Suprapubic skin (tissue), 4 donors: ENCODE data around the gene TAS1R1. TPM values are rescaled to one million over a fixed set of nuclear protein-coding genes. Genes with fewer than 3 reads are reported as not detected.

Experiments used
- DNase-seq, 2 donors: peaks; one replicate each; pipeline ENCODE4 v3.0.0-alpha.2; 2019; ENCODE audit warnings: low spot score in 2 of 2
- H3K27ac ChIP-seq: fragments of 200-600 bp; sonication (generic); one replicate; pipeline ENCODE4 v1.5.1; 2019
- H3K27me3 ChIP-seq: fragments of 200-600 bp; sonication (generic); one replicate; pipeline ENCODE4 v1.5.1; 2019
- H3K36me3 ChIP-seq: fragments of 200-600 bp; sonication (generic); one replicate; pipeline ENCODE4 v1.5.1; 2019
- H3K4me1 ChIP-seq: fragments of 200-600 bp; sonication (generic); one replicate; pipeline ENCODE4 v1.5.1; 2019
- H3K4me3 ChIP-seq: fragments of 200-600 bp; sonication (generic); one replicate; pipeline ENCODE4 v1.5.1; 2019; ENCODE audit warnings: mild to moderate bottlenecking
- H3K9me3 ChIP-seq: fragments of 200-600 bp; sonication (generic); one replicate; pipeline ENCODE4 v1.5.1; 2019
- EP300 ChIP-seq: sonication (generic); formaldehyde crosslinking; IDR thresholded peaks from one replicate; pipeline ENCODE4 v1.6.1; 2017; ENCODE audit warnings: antibody characterized with exemption
- POLR2A ChIP-seq, 2 donors: fragments of 450-650 bp; IDR thresholded peaks; one replicate each; pipeline ENCODE4 v1.6.1; 2017; ENCODE audit warnings: antibody characterized with exemption in 2 of 2, mild to moderate bottlenecking in 2 of 2, moderate library complexity in 2 of 2
- POLR2AphosphoS5 ChIP-seq, 3 donors: sonication (generic); formaldehyde crosslinking; IDR thresholded peaks; one replicate each; pipeline ENCODE4 v1.6.1; 2017; ENCODE audit warnings: antibody characterized with exemption in 3 of 3
- WGBS: methylation state at CpG from one replicate; pipeline ENCODE4 v1.1.5; 2018; 5-methylcytosine and 5-hydroxymethylcytosine counted together
- total RNA-seq, 4 donors: library from RNA; depleted of rRNA; stranded (reverse); fragments of >200 nt; gene quantifications; one replicate each; pipeline ENCODE4 v1.1.0, GENCODE V29; 2016
- TF ChIP-seq, protein P1 (sequence below), 2 donors: fragments of 200-600 bp in 1 of 2; fragments of 450-650 bp in 1 of 2; sonication (generic) in 1 of 2; IDR thresholded peaks; one replicate each; pipeline ENCODE4 v1.5.1; 2016 to 2019; ENCODE audit warnings: antibody characterized with exemption in 2 of 2, mild to moderate bottlenecking in 1 of 2, moderate library complexity in 1 of 2

The TAS1R1 gene
- total RNA-seq, 4 donors from 2014 or later: 0.40 to 0.45 TPM; not detected in 2

- Histone ChIP-seq H3K4me3 (no peak overlapping the region), H3K9me3 (no peaks in the 10 kb centered on the region), H3K27me3 (no peaks in the 10 kb centered on the region), H3K27ac (no peak overlapping the region), H3K4me1 (peaks cover 20% of the 10 kb centered on the region), H3K36me3 (peaks cover 16% of the 10 kb centered on the region)
- TF ChIP-seq POLR2A (IDR thresholded peaks at IDR 0.05) (no peak), EP300 (no peak), POLR2AphosphoS5 (IDR thresholded peaks at IDR 0.05) (no peak)
- TF ChIP-seq, protein P1, sequence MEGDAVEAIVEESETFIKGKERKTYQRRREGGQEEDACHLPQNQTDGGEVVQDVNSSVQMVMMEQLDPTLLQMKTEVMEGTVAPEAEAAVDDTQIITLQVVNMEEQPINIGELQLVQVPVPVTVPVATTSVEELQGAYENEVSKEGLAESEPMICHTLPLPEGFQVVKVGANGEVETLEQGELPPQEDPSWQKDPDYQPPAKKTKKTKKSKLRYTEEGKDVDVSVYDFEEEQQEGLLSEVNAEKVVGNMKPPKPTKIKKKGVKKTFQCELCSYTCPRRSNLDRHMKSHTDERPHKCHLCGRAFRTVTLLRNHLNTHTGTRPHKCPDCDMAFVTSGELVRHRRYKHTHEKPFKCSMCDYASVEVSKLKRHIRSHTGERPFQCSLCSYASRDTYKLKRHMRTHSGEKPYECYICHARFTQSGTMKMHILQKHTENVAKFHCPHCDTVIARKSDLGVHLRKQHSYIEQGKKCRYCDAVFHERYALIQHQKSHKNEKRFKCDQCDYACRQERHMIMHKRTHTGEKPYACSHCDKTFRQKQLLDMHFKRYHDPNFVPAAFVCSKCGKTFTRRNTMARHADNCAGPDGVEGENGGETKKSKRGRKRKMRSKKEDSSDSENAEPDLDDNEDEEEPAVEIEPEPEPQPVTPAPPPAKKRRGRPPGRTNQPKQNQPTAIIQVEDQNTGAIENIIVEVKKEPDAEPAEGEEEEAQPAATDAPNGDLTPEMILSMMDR (IDR thresholded peaks at IDR 0.05): no peak
- 63% methylated on average over 5 of the region's 5 CpGs for WGBS
- DNase-seq: no peak
These were observed 33.6 kb upstream of the TAS1R1 start for GRCh38 chr1:6521536-6521935.

GRCh38 chr1:6523566-6523965 is 31.5 kb upstream of the TAS1R1 start:
- TF ChIP-seq, protein P1 (IDR thresholded peaks at IDR 0.05): peak in 1 of 2 donors; percentile 23
- no peak for TF ChIP-seq POLR2AphosphoS5 (IDR thresholded peaks at IDR 0.05)
- DNase-seq: no peak
- 33% methylated on average over 6 of the region's 6 CpGs for WGBS
- Histone ChIP-seq H3K9me3 (no peaks in the 10 kb centered on the region), H3K4me1 (peaks cover 20% of the 10 kb centered on the region), H3K4me3 (no peak overlapping the region), H3K27me3 (no peaks in the 10 kb centered on the region), H3K27ac (no peak overlapping the region), H3K36me3 (peaks cover 36% of the 10 kb centered on the region)

DNA sequence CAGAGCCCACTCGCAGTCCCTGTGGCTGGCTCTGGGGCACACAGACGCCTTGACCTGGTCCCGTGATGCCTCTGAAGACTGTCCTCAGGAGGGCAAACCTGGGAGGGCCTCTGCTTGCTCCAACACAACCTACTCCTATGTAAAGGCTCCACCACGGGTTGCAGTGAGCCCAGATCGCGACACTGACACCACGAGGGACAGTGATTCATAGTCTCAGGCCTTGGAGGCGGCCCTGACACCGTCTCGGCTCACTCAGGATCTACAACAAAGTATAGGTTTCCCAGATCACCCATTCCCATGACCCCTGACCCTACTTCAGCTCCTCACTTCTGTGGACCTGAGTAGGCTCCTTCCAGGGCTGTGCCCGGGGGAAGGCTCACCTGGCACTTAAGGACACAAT is 28.8 kb upstream of the TAS1R1 start:
- Histone ChIP-seq H3K4me3 (no peak overlapping the region), H3K27me3 (no peaks in the 10 kb centered on the region), H3K9me3 (no peaks in the 10 kb centered on the region), H3K4me1 (no peaks in the 10 kb centered on the region), H3K27ac (no peak overlapping the region), H3K36me3 (peaks cover 63% of the 10 kb centered on the region)
- 80% methylated on average over 9 of the region's 11 CpGs for WGBS
- TF ChIP-seq, protein P1 (IDR thresholded peaks at IDR 0.05): no peak
- no peak for TF ChIP-seq POLR2A (IDR thresholded peaks at IDR 0.05)
- TF ChIP-seq POLR2AphosphoS5 (IDR thresholded peaks at IDR 0.05): no peak
- TF ChIP-seq EP300: no peak
- no peak for DNase-seq

- no peaks in the 10 kb centered on the region for H3K4me1 ChIP-seq
- H3K36me3 ChIP-seq: peaks cover 85% of the 10 kb centered on the region
- TF ChIP-seq EP300: no peak
- TF ChIP-seq, protein P1 (IDR thresholded peaks at IDR 0.05): no peak
- no peak for TF ChIP-seq POLR2A (IDR thresholded peaks at IDR 0.05)
- TF ChIP-seq POLR2AphosphoS5 (IDR thresholded peaks at IDR 0.05): no peak
- DNase-seq: no peak
- no peak overlapping the region for H3K4me3 ChIP-seq
- H3K9me3 ChIP-seq: no peaks in the 10 kb centered on the region
- no peaks in the 10 kb centered on the region for H3K27me3 ChIP-seq
- WGBS: 87% methylated on average over 7 of the region's 7 CpGs
- no peak overlapping the region for H3K27ac ChIP-seq
These were observed 26.6 kb upstream of the TAS1R1 start for GRCh38 chr1:6528492-6528891.

- no peak for DNase-seq
- Histone ChIP-seq H3K9me3 (no peaks in the 10 kb centered on the region), H3K36me3 (peaks cover 97% of the 10 kb centered on the region), H3K4me3 (no peak overlapping the region), H3K4me1 (no peaks in the 10 kb centered on the region), H3K27me3 (no peaks in the 10 kb centered on the region), H3K27ac (no peak overlapping the region)
- TF ChIP-seq POLR2A (IDR thresholded peaks at IDR 0.05) (no peak), POLR2AphosphoS5 (IDR thresholded peaks at IDR 0.05) (no peak), EP300 (no peak)
- TF ChIP-seq, protein P1 (IDR thresholded peaks at IDR 0.05): no peak
- WGBS: 98% methylated on average over 11 of the region's 13 CpGs
These were observed 24.5 kb upstream of the TAS1R1 start for GRCh38 chr1:6530504-6531160.
